Endothelial cell (in vitro differentiated cells): ENCODE results near the gene GRM3. TPM values are rescaled to one million over a fixed set of nuclear protein-coding genes. Genes with fewer than 3 reads are reported as not detected.
"Not testable (repeated sequence)": the region's sequence is repeated elsewhere in the genome, so short reads cannot be mapped to it uniquely, and the experiment has no call there.

Source experiments
- DNase-seq: peaks from one replicate; pipeline ENCODE4 v3.0.0; 2021; ENCODE audit warnings: low spot score
- H3K27ac Mint-ChIP-seq: one replicate; pipeline ENCODE4 v1.8.0; 2021; ENCODE audit warnings: mixed read lengths, inconsistent platforms; ENCODE audit not compliant: unreplicated experiment
- H3K27me3 Mint-ChIP-seq: one replicate; pipeline ENCODE4 v1.8.0; 2021; ENCODE audit warnings: mild to moderate bottlenecking, moderate library complexity, mixed read lengths, inconsistent platforms; ENCODE audit not compliant: unreplicated experiment
- H3K36me3 Mint-ChIP-seq: one replicate; pipeline ENCODE4 v1.8.0; 2021; ENCODE audit warnings: mild to moderate bottlenecking, low read depth, mixed read lengths, inconsistent platforms; ENCODE audit not compliant: unreplicated experiment
- H3K4me1 Mint-ChIP-seq: one replicate; pipeline ENCODE4 v1.8.0; 2021; ENCODE audit warnings: mild to moderate bottlenecking, mixed read lengths, inconsistent platforms; ENCODE audit not compliant: unreplicated experiment
- H3K4me3 Mint-ChIP-seq: one replicate; pipeline ENCODE4 v1.8.0; 2021; ENCODE audit warnings: mild to moderate bottlenecking, mixed read lengths, inconsistent platforms; ENCODE audit not compliant: unreplicated experiment
- H3K9me3 Mint-ChIP-seq: one replicate; pipeline ENCODE4 v1.8.0; 2021; ENCODE audit warnings: mixed read lengths, inconsistent platforms; ENCODE audit not compliant: unreplicated experiment
- CTCF ChIP-seq: fragments of 200-600 bp; sonication (generic); IDR thresholded peaks from one replicate; pipeline ENCODE4 v1.5.0; 2021; ENCODE audit warnings: antibody characterized with exemption; ENCODE audit not compliant: unreplicated experiment
- long read RNA-seq: library from polyadenylated mRNA; unstranded; transcript quantifications from one replicate; pipeline ENCODE4 v2.0.0, GENCODE V29; 2020; ENCODE audit not compliant: unreplicated experiment
- total RNA-seq: library from RNA; stranded (reverse); fragmentation: NEBNext Ultra II Directional; extraction: Animal tissue kit (Norgen Biotek cat#: 25700); gene quantifications from one replicate; pipeline ENCODE4 v1.2.1, GENCODE V29; 2021; ENCODE audit not compliant: unreplicated experiment

GRM3 gene
- total RNA-seq = not detected
- long read RNA-seq = 0 reads

DNA sequence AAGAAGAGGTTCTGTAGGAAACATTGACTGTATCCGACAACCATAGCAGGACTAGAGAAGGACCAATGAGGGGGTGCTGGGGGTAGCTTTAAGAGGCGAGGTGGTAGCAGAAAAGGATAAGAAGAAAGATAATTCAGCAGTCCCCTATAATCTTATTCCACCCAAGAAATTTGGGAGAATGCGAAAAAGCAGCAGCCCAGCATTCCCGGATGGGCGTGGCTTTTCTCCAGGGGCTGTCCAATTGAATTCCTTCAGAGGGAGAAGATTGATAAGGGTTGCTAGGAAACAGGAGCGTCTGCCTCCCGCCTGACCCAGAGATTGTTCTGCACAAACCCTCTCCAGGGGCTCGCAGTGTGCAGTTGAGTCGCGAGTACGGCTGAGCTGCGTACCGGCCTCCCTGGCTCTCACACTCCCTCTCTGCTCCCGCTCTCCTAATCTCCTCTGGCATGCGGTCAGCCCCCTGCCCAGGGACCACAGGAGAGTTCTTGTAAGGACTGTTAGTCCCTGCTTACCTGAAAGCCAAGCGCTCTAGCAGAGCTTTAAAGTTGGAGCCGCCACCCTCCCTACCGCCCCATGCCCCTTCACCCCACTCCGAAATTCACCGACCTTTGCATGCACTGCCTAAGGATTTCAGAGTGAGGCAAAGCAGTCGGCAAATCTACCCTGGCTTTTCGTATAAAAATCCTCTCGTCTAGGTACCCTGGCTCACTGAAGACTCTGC is at the start of gene GRM3:
TSS of gene GRM3 (plus strand) at position 349 of the 721 bp plus-strand sequence. CDS start 121,237 bp downstream, outside the sequence.
- peak; percentile 59 for DNase-seq
- Mint-ChIP-seq H3K27ac (peak within 1 kb of the TSS; percentile 20), H3K4me3 (peak within 1 kb of the TSS; percentile 86), H3K27me3 (peaks cover 6% of the 10 kb centered on the region), H3K9me3 (no peaks in the 10 kb centered on the region), H3K4me1 (peaks cover 13% of the 10 kb centered on the region), H3K36me3 (no peaks in the 10 kb centered on the region)
- no peak for TF ChIP-seq CTCF

- Mint-ChIP-seq H3K4me1 (peaks cover 5% of the 10 kb centered on the region), H3K36me3 (no peaks in the 10 kb centered on the region), H3K27me3 (peaks cover 2% of the 10 kb centered on the region), H3K27ac (no peak overlapping the region), H3K9me3 (no peaks in the 10 kb centered on the region), H3K4me3 (no peak overlapping the region)
- peak; percentile 34 for DNase-seq
- no peak for TF ChIP-seq CTCF
Measured at GRCh38 chr7:86598311-86598710, 45.4 kb upstream of the GRM3 start.

- Mint-ChIP-seq H3K4me3 (no peak overlapping the region), H3K27me3 (peaks cover 2% of the 10 kb centered on the region), H3K9me3 (no peaks in the 10 kb centered on the region), H3K36me3 (no peaks in the 10 kb centered on the region), H3K27ac (no peak overlapping the region), H3K4me1 (peaks cover 9% of the 10 kb centered on the region)
- DNase-seq = no peak
- TF ChIP-seq CTCF = no peak
Measured at GRCh38 chr7:86598721-86599120, 45.0 kb upstream of the GRM3 start.

DNA sequence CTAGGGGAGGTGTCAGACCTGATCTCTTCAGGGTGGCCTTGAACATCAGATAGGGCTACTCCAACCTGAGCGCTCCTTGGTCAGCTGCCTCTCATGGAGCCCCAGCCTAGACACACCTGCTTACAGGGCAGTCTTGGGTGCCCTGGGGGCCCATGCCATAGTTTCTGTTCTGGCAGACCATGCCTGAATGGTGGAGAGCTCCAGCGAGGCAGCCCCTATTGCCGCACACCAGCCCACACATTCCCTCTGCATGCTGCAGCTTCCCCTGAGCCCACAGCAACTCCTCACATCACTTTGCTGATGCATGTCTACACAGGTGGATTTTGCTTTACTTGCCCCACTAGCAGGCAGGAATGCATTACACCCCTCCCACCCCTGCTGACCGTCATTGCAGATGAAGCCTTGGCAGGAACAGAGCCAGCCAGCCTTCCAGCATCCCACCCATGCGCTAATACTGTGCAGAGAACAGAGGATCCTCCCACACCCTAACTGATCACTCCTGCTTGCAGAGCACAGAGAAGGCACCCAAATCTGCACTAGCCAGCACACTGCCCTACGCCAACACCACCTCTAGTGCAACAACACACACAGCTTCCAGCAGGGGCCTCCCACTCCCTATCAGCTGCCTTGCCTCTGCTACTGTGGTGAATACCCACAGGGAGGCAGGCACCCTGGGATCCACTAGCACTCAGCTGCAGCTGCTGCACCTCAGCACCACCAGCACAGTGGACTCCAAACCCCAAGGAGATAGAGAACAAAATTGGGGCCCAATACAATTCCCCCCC is 43.0 kb upstream of the GRM3 start:
- Mint-ChIP-seq H3K36me3 (no peaks in the 10 kb centered on the region), H3K9me3 (no peaks in the 10 kb centered on the region), H3K4me3 (no peak overlapping the region), H3K27ac (no peak overlapping the region), H3K4me1 (peaks cover 10% of the 10 kb centered on the region), H3K27me3 (peaks cover 2% of the 10 kb centered on the region)
- no peak for TF ChIP-seq CTCF
- no peak for DNase-seq

DNA sequence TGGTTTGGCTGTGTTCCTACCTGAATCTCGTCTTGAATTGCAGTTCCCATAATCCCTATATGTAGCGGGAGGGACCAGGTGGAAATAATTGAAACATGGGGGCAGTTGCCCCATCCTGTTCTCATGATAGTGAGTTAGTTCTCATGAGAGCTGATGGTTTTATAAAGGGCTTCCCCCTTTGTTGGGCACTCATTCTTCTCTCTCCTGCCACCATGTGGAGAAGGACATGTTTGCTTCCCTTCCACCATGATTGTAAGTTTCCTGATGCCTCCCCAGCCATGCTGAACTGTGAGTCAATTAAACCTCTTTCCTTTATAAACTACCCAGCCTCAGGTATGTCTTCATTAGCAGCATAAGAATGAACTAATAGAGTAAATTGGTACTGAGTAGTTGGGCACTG is 28.0 kb upstream of the GRM3 start:
- H3K27me3 Mint-ChIP-seq, H3K4me1 Mint-ChIP-seq, H3K36me3 Mint-ChIP-seq, H3K27ac Mint-ChIP-seq, DNase-seq, H3K4me3 Mint-ChIP-seq, H3K9me3 Mint-ChIP-seq: not testable (repeated sequence)
- peak; percentile 35 for TF ChIP-seq CTCF
